Stimulated activated CD4-positive, alpha-beta T cell treated with anti-CD3 and anti-CD28 coated beads, Interleukin-2, amount 100 ng/mL, for 48 hours (primary cell): Measurements from ENCODE around the gene ANK2.
"Not testable (repeated sequence)": the region's sequence is repeated elsewhere in the genome, so short reads cannot be mapped to it uniquely, and the experiment has no call there.

Source experiments
- DNase-seq, 2 donors: peaks; one replicate each; pipeline ENCODE4 v3.0.0-alpha.2; 2020

Gene ANK2

GRCh38 chr4:113154281-113154680, 104.8 kb downstream of the ANK2 start:
- no peak for DNase-seq

- DNase-seq, result no peak
Measured at GRCh38 chr4:113157086-113157857, 107.8 kb downstream of the ANK2 start.

GRCh38 chr4:113159942-113160545, 110.6 kb downstream of the ANK2 start:
- DNase-seq, result no peak

- no peak for DNase-seq
Measured at GRCh38 chr4:113160548-113160947, 111.1 kb downstream of the ANK2 start.

- no peak for DNase-seq
Measured at GRCh38 chr4:113162089-113162488, 112.6 kb downstream of the ANK2 start.

GRCh38 chr4:113169368-113169767, 119.9 kb downstream of the ANK2 start:
- DNase-seq, result no peak

GRCh38 chr4:113170115-113170804, 120.8 kb downstream of the ANK2 start:
- DNase-seq, result no peak

- DNase-seq, result no peak
Measured at GRCh38 chr4:113170805-113171468, 121.5 kb downstream of the ANK2 start.

- no peak for DNase-seq
Measured at GRCh38 chr4:113173126-113173792, 123.8 kb downstream of the ANK2 start.

- DNase-seq, result no peak
Measured at GRCh38 chr4:113173793-113174264, 124.4 kb downstream of the ANK2 start.

GRCh38 chr4:113179091-113179490, 129.6 kb downstream of the ANK2 start:
- no peak for DNase-seq

GRCh38 chr4:113179996-113180395, 130.5 kb downstream of the ANK2 start:
- no peak for DNase-seq

- DNase-seq, result no peak
Measured at GRCh38 chr4:113181289-113182007, 132.0 kb downstream of the ANK2 start.

- DNase-seq, result no peak
Measured at GRCh38 chr4:113183032-113183605, 133.7 kb downstream of the ANK2 start.

GRCh38 chr4:113186220-113186619, 136.8 kb downstream of the ANK2 start:
- not testable (repeated sequence) for DNase-seq

GRCh38 chr4:113186913-113187312, 137.5 kb downstream of the ANK2 start:
- no peak for DNase-seq

- no peak for DNase-seq
Measured at GRCh38 chr4:113187358-113187757, 137.9 kb downstream of the ANK2 start.

- DNase-seq, result no peak
Measured at GRCh38 chr4:113189546-113189945, 140.1 kb downstream of the ANK2 start.

GRCh38 chr4:113209153-113209552, 159.7 kb downstream of the ANK2 start:
- no peak for DNase-seq

- DNase-seq, result no peak
Measured at GRCh38 chr4:113209652-113210320, 160.3 kb downstream of the ANK2 start.

GRCh38 chr4:113212613-113213012, 163.2 kb downstream of the ANK2 start:
- no peak for DNase-seq
